NCI-H2227 (cell line): ENCODE measurements around the gene PMVK.

Experiments
- DNase-seq: peaks from one replicate; lab custom pipeline; 2025; ENCODE audit not compliant: unreplicated experiment; lab: John Stamatoyannopoulos, UW

PMVK gene

DNA sequence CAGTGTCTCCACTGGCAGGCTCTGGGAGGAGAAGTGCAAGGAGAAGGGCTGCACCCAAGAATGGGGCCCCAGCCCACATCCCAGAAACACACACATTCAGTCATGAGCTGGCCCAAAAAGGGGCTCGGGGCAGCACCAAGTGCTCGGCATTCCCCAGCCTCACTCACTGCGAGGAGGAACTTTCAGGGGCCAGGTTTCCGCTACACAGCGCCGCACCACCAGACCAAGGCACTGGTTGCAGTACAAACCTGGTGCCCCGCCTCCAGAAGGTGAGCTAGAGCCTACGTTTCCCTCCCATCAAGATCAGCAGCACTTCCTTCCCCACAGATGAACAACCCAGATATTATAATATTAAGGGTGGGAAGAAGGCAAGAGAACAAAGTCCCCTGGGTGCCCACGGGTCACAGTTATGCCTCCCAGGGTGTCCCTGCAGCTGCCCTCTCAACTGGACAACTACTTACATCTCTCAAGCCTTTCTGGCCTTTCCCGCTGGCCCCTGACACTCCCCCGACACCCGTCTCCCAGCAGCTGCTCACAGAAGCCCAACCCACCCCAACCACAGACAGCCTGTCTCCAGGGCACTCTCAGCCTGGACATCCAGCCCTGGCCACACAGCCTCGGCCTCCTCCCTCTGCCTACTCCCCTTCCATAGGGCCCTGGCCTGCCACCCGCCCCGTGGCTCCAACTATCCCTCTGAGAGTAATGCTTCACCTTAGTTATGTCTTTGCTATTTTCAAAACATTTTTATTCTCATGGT, 15.6 kb upstream of the PMVK start:
- DNase-seq: no peak

DNA sequence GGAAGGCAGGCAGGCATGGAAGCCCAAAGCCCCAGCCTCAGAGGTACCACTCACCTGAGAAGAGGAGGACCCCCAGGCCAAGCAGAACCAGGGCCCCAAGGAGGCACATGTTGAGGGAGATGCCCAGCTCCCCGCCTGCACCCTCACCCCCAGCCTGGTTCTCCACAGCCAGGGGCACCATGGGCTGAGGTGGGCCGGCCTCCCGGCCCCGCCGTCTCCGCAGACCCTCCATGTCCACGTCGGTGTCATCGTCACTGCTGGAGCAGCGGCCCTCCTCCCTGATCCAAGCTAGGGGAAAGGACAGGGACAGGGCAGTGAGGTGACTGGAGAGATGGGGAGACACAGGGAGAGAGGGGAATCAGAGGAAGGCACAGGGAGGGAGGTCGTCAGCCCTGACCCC, 11.6 kb upstream of the PMVK start:
- DNase-seq: no peak

DNA sequence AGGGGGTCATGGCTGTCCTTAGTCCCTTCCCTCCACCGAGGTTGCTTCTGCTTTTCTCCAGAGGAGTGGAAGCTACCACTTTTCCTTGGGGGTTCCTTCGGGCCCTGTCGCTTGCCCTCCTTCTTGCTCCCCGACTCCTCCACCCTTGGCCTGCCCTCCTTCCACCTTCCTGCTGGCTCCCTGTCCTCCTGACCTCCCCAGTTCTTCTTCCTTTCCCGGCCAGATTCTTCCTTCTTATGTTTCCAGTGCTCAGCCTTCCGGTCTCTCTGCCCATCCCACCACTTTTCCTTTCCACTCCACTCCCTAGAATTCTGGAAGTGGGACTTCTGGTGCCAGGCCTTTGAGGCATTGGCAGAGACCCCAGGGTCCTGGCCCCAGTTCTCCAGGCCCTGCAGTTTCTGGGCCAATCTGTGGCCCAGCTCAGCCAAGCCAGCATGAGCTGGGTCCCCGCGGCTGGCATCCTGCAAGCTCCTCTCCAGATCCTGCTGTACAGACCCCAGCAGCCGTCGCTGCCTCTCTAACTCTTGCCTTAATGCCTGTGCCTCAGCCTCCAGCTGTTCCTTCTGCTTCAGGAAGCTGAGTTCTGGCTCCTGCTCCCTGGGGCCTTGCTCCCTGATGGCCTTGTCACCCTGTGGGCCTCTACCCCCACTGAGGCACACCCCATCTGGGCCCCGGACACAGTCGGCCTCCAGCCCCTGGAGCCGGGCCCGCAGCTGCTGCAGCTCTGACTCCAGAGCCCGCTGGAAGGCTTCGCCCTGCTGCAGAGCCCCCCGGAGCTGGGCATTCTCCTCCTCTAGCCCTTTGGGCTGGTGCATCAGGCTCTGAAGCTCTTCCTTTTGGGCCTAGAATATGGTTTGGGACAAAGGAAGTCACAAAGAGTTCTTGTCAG, 9.7 kb upstream of the PMVK start:
- no peak for DNase-seq

DNA sequence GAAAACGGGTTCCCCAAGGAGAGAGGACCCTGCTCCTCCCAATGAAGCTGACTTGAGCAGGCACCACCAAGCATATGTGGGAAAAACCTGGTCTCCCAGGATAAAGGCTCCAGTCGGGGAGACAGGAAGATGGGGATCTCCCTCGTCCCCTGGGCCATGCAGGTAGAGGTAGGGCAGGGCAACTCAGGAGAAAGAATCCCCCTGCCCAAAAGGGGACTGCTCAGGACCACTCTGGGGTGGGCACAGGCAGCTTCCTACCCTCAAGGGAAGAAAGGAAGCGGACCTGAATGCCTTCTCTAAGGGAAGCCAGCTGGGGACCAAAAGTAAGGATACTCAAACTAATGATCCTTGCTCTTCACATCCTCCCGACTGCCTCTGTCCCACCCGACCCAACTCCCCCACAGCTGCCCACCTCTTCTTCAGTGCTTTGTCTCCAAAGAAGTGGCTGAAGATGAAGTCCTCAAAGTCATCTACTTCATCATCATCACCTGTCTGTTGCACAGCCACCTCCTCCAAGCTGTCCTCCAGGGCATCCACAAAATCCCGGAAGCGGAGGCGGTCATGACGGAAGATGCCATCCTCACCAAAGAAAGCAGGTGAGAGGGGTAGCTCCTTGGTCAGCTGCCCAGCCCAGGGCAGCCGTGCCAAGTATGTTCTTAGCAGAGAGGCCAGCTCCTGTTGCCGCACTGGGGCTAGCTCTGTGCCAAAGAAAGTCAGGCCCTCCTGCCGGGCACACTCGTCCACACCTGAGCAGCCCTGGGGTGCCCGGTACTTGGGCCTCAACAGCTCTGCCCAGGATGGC, 8.8 kb upstream of the PMVK start:
- DNase-seq: no peak

DNA sequence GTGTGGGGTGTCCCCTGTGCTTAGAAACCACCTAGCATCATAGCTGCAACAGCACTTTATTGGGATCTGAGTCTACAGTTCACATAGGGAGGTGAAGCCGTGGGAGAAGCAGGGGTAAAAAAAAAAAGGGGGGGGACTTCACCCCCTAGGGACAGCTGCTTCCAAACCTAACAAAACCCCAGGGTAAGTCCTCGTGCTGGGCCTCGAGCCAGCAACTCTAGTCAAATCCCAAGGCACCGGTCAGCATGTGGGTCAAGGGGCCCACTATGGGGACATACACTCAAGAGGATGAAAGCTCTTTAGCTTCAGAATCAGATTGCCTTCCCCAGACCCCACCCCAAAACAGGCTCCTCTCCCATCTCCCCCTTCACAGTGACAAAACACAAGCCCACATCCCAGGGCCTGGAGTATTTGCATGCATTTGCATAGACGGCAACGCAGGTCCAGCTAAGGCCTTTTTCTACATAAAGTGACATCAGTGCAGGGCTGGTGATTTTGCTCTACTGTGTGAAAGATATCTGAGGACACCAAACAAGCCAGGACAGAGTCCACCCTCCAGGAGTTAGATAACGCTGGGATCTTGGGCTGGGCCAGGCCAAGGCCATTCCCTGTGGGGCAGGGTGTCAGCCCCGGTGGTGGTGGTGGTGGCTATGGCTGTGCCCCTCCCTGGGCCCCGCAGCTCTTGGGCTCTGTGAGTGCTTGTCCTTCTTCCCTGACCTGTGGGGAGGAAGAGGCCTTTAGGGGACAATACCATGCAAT, 8.1 kb upstream of the PMVK start:
- DNase-seq: no peak

DNA sequence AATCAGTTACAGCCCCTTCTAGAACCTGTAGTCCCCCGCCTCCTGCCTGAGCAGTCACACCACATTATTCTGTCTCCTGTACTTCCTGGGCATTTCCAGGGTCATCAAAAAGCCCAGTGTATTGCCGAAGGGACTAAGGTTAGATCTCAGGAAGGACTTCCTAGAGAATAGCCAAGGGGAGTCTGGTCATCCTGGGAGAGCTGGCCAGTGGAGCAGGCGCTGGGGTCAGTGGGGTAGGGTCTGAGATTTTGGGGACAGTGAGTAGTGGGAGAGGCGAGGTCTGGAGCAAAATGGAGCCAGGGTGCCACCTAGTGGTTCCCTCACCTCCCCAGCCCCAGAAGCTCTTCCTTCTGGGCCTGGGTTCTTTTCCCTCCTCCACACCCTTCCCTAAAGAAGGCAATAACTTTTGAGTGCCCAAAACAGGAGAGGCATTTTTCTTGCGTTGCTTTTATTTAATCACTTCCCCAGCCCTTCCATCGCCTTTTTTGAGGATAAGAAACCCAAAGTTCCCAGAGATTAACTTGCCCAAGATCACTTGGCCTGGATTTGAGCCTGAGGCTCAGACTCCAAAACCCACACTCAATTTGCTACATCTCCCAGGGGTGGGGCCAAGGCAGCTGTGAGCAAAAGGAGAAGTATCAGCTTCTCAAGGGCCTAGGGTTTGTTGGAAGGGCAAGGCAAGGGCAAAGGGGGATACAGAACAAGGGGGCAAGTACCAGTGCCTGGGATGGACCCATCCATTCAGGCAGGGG, 7.3 kb upstream of the PMVK start:
- DNase-seq: peak; percentile 59

DNA sequence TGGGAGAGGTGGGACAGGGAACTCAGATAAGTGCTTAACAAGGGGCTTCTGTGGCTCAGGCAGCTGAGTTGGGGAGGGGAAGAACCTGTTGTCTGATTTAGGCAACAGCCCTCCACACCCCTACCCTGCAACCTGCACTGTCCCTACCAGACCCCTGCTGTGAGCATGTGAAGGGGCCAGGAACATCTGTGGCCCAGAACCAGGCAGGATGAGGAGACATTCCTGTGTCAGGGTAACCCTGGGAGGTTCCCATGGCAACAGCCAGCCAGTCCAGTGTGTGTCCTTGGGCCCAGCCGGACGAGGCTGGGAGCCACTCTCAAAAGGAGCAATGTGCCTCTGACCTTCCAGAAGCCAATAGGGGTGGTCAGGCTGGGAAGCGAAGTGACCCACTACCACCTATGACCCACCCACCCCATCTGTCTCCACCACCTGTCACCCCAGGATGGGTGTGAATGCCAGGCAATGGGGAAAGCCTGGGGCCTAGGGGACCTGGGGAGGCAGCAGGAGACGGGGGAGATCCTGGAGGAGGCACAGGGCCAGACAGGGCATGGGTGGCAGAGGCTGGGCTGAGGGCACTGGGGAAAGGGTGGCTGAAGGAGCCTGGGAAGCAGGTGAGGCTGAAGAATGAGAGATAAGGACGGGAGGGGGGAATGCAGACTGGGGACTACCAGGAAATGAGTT, 5.0 kb upstream of the PMVK start:
- peak; percentile 43 for DNase-seq

DNA sequence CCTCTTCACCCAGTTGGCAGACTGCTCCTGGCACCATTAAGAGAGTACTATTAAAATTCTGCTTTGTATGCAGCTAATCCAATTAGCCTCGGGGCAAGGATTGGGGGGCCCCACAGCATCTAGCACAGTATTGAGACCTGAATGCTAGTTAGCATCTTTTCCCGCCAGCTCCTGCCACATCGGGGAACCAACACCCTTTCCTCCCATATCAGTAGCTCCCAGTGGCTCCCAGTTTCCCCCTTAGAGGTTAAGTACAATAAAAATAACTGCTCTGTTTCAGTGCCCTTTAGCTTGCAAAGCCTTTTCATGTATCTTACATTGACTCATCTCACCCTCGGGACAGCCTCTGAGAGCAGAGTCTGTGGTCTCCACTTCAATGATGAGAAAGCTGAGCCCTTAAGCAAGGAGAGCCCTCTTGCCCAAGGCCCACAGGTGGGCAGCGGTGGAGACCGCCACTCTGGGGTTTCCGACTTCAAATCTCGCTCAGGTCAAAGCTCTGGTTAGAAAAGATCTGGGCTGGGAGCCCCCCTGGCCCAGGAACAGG, 4.2 kb upstream of the PMVK start:
- DNase-seq: no peak

DNA sequence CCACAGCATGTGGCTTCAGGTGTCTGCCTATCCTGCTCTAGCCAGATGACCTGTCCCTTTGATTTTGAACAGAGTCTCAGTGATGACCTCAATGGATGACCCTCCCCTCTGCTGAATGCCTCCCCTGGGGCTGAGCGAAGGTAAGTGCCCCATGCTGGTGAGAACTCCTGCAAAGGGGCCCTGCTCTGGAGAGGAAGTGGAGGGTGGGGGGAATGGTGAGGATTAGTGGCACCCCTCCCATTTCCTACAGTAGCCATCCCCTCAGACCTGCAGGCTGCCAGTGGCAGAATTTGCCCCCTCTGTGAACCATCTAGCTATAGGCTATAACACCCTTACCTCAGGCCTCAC, 3.7 kb upstream of the PMVK start:
- no peak for DNase-seq

DNA sequence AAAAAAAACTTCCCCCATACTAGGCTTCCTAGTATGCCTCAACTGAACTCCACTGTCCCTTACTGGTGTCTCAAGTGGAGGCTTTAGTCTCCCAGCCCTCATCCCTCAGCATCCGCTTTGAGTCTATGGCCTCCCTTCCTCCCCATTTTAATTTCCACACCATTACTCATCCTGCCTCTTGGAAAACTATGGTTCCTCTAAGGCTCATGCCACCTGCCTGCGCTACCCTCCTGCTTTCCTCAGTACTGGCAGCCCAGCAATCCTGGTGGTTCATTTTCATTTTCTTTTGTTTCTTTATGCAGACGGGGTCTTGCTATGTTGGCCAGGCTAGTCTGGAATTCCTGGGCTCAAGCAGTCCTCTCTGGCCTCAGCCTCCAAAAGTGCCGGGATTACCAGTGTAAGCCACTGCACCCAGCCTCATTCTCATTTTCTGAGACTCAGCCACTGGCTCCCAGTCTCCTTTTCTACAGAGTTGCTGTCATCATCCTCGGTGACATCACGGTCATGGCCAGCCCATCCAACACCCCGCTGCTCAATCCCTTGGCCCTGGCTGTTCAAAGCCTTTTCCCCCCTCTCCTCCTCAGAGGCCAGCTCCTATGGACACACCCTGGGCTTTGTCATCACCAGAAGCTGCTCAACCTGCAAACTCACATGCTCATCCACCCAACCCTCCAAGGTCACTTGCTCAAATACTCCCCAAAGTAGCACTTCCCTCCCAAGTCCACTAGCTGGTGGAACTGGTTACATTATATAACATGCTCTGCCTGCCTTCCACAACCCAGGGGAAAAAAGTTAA, 2.3 kb upstream of the PMVK start:
- no peak for DNase-seq

DNA sequence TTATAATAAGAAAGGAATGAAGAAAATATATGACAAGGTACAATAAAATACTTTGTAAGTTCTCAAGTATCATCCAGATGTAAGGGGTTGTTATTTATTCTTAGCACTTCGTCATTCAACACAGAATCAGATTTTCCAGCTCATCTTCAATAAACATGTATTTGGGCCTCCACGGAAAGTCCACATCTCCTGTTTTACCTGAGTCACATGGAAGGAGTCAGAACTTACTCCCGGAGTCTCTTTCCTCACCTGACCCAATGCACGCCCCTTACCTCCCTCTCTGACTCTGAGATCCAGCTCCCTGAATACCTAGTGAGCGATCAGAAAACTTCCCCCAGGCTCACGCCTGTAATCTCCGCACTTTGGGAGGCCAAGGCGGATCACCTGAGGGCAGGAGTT, 1.5 kb upstream of the PMVK start:
- no peak for DNase-seq

DNA sequence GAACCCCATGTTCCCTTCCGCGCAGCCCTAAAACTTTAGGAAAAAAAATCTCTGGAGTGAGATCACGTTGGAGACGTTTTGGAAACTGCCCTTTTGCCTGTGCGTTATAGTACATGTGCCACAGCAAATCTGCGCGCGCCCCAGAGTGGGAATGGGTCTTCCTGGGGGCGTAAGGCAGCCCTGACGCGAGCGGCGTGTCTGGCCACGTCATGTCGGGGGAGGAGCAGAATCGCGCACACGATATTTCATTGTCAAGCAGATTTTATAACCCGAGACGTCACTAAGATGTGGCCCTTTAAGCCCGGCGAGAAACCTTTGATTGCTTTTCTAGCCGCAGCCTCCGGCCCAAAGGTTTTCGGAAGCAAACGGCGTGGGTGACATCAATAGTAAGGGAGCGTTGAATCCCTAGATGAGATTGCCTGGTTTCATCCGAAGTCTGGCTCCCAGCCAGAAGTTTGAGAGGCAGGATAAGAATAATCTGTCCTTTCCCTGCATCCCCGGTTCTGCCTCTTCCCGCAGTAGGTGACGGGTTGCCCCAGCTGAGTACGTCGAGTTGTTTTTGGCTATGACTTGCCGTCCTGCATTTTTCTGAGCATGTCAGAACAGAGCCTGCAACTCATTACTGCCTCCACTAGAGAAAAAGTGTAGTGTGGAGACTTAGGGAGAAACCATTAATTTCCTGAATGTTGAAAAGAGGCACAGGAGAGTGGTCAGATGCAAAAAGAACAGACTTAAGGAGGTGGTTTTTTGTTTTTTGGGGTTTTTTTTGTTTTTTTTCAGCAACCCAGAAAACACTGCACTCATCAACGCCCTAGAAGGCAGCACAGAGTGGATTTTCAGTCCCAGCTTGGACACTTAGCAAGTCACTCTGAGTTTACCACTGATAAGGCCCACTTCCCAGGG, 817 bp upstream of the PMVK start:
- DNase-seq: peak; percentile 94

DNA sequence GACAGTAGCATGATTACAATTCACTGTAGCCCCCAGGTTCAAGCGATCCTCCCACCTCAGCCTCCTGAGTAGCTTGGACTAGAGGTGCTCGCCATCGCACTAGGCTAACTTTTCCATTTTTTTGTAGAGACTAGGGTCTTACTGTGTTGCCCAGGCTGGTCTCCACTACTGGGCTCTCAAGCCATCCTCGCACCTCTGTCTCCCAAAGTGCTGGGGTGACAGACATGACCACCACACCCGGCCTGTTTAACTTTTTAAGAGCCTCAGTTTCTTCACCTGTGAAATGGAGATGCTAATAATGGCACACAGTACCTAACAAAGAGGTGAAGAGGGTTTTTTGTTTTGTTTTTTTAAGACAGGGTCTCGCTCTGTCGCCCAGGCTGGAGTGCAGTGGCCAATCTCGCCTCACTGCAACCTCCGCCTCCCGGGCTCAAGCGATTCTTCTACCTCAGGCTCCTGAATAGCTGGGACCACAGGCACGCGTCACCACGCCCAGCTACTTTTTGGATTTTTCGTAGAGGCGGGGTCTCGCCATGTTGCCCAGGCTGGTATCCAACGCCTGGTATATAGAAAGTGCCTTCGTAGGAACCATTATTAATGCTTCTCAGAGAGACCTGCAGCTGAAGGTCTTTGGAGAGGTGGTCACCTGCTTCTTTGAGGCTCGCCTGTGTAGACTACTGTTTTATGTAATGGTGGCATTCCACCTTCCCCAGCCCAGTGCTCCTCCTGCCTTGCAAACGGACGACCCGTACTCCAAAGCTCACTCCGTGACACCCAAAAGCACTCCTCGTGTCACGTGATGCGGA, 567 bp downstream of the PMVK start:
- no peak for DNase-seq

DNA sequence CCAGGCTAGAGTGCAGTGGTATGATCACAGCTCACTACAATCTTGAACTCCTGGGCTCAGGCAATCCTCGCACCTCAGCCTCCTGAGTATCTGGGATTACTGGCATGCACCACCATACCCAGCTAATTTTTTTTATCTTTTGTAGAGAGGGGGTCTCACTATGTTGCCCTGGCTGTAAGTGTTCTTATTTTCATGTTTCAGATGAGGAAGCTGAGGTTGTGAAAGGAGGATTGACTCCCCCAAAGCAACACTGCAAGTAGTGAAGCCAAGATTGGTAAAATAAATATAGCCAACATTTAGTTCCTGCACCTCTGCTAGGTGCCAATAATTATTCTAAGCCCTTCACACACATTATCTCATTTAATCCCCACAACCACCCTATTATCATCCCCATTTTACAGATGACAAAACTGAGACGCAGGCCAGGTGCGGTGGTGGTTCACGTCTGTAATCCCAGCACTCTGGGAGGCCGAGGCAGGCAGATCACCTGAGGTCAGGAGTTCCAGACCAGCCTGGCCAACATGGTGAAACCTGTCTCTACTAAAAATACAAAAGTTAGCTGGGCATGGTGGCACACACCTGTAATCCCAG, 2.1 kb downstream of the PMVK start:
- no peak for DNase-seq

DNA sequence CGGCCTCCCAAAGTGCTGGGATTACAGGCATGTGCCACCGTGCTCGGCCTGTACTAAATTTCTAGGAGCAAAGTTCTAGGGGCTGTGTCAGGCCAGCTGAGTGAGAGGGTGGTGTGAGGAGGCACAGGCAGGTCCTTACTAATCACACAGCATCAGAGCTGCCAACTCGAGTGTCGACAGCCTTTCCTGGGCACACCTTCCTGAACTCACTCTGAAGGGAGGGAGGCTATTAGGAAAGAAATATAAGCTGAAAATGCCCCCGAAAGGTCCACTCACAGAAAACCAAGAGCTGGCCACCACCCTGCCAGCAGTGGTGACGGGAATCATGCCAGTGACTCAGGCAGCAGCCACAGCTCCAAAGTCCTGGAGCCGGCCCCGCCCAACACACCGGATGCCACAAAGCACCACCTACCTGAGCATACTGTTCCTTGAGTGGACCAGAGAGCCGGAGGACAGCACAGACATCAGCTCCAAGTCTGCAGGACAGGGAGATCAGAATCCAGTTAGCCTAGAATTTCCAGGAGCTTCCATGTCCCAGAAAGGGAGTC, 4.5 kb downstream of the PMVK start:
- no peak for DNase-seq

DNA sequence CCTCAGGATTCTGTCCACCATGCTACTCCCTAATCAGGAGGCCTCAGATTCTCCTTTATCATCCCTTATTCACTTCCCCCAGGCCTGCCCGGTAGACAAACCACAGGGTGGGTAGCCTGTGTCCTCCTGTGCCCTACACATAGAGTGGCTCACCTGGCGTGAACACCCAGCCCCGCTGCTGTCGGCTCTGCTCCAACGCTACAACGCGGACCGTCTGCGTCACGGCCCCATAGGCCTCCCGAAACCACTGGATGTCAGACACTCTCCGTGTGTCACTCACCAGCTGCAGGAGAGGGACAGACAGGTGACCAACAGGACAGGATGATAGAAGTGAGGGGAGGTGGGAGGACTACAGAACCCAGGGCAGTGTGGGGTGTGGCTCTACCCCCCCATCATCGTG, 10.3 kb downstream of the PMVK start:
- DNase-seq: no peak
